Stimulated activated CD8-positive, alpha-beta memory T cell treated with anti-CD3 and anti-CD28 coated beads, Interleukin-12 subunit alpha, Interleukin-12 subunit beta, amount 100 ng/mL, for 1 hour (primary cell): ENCODE results near the gene PRKAA1.
"Not testable (repeated sequence)": the region's sequence is repeated elsewhere in the genome, so short reads cannot be mapped to it uniquely, and the experiment has no call there.

Source experiments
- DNase-seq: peaks from one replicate; pipeline ENCODE4 v3.0.0-alpha.2; 2020; ENCODE audit warnings: low read depth

The PRKAA1 gene

DNA sequence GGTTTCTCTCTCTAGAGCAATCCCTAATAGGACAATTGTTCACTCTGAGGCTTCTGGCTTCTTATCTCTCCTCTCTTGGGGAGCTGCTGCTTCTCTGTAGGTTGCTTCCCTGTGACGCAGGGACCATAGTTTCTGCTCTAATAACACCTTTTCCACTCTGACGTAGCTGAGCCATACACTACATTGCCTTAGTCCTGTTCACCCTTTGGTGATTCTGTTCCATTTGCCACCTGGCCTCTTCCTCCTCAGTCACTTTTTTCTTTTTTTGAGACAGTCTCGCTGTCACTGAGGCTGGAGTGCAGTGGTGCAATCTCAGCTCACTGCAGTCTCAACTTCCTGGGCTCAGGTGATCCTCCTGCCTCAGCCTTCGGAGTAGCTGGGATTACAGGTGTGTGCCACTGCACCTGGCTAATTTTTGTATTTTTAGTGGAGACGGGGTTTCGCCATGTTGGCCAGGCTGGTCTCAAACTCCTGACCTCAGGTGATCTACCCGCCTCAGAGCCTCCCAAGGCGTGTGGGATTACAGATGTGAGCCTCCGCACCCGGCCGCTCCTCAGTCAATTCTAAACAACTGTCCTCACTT lies 27.4 kb upstream of the PRKAA1 start:
- DNase-seq, result not testable (repeated sequence)

DNA sequence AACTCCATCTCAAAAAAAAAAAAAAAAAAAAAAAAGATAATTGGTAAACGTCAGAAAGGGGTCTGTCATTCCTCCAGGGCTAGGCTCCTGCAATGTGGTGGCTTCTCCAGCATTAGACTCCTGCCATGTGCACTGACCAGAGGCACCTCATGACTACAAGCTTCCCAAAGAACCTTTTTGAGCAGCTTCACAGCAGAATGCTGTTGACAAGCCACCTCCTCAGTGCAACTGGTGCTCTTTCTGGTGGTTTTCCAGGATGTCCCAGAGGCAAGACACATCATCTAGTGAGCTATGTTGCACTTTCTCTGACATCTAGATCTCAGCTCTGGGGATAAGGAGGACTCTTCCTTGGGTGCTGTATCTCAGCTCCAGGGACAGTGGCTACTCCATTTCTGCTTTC lies 25.3 kb upstream of the PRKAA1 start:
- no peak for DNase-seq

DNA sequence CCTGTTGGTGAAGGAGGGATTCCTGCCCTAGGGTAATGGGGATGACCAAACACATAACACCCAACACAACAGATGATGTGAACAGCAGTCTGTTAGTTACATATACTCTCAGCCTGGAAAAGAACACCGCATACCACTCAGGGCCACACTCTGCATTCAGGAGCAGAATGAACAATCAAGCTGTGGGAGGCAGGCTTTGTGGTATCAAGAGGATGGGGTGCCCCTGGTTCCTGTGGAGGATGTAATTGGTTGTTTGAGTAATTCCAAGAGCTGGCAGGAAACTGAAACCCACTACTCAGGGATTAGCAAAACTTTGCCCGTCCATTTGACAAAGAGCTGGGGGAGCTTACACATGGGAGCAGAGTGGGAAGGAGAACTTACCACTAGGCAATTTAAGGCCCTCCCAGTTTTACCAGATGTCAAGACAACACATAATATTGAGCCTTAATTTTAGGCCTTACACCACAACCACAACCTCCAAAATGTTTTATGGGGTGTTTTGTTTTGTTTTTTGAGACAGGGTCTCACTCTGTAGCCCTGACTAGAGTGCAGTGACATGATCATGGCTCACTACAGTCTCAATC lies 15.6 kb upstream of the PRKAA1 start:
- no peak for DNase-seq

GRCh38 chr5:40812125-40812524 lies 14.0 kb upstream of the PRKAA1 start:
- DNase-seq, result no peak

DNA sequence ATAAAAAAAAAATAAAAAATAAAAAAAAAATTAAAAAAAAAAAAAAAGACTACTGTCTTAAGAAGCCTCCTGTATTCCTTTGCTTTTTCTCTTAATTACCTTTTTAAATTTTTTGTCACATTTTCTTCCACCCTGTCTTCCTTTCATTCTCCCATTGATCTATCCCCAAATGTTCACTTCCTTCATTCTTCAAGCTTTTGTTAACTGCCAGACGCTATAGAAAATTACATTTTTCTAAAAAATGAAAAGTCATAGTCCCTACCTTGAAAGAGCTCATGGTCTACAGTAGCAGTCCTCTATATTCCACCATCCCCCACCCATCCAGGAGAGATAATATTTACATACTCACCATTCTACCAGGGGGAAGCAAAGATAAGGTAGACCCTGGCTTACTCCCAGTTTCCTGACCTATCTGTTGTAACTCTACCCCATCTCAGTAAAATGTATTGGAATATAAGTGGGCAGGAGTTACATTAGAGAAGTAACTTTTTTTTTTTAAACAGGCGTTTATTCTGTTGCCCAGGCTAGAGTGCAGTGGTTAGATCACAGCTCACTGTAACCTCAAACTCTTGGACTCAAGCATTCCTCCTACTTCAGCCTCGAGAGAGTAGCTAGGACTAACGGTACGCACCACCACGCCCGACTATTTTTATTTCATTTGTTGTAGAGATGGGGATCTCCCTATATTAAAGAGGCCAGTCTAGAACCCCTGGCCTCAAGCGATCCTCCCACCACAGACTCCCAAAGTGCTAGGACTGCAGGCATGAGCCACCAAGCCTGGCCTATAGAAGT lies 3.8 kb upstream of the PRKAA1 start:
- no peak for DNase-seq

- DNase-seq, result no peak
Measured at GRCh38 chr5:40799258-40799657, 1.1 kb upstream of the PRKAA1 start.

- DNase-seq, result no peak
Measured at GRCh38 chr5:40798801-40799210, 632 bp upstream of the PRKAA1 start.

GRCh38 chr5:40797273-40798011 lies 732 bp downstream of the PRKAA1 start:
- DNase-seq, result peak; percentile 55

- DNase-seq, result no peak
Measured at GRCh38 chr5:40796487-40796889, 1.7 kb downstream of the PRKAA1 start.

- DNase-seq, result not testable (repeated sequence)
Measured at GRCh38 chr5:40794877-40795276, 3.3 kb downstream of the PRKAA1 start.

- not testable (repeated sequence) for DNase-seq
Measured at GRCh38 chr5:40794340-40794739, 3.8 kb downstream of the PRKAA1 start.

- not testable (repeated sequence) for DNase-seq
Measured at GRCh38 chr5:40792691-40793090, 5.5 kb downstream of the PRKAA1 start.

DNA sequence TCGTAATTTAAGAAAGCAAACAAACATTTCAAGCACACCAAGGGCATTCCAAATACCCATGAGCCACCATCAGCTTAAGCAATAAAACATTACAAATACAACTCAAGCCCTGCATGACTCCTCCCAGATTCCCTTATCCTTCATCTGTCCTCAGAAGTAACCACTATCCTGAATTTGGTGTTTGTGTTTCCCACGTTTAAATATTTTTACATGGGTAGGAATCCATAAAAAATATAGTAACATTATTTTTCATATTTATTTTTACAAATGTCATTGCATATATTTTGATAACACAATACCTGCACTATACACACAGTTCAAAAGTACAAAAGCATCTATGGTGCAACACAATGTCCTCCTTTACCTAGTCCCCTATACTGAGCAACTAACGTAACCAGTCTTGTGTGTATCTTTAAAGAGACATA lies 6.4 kb downstream of the PRKAA1 start:
- no peak for DNase-seq

GRCh38 chr5:40790947-40791593 lies 7.1 kb downstream of the PRKAA1 start:
- no peak for DNase-seq

- not testable (repeated sequence) for DNase-seq
Measured at GRCh38 chr5:40788941-40789340, 9.2 kb downstream of the PRKAA1 start.

GRCh38 chr5:40787986-40788385 lies 10.2 kb downstream of the PRKAA1 start:
- no peak for DNase-seq

DNA sequence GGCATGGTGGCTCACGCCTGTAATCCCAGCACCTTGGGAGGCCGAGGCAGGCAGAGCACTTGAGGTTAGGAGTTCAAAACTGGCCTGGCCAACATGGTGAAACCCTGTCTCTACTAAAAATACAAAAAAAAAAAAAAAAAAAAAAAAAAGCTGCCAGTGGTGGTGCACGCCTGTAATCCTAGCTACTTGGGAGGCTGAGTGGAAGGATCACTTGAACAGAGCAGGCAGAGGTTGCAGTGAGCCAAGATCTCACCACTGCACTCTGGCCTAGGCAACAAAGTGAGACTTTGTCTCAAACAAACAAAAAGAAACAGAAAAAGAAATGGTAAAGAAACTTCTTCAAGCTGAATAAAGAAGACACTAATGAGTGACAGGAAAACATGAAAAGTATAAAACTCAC lies 11.5 kb downstream of the PRKAA1 start:
- not testable (repeated sequence) for DNase-seq

DNA sequence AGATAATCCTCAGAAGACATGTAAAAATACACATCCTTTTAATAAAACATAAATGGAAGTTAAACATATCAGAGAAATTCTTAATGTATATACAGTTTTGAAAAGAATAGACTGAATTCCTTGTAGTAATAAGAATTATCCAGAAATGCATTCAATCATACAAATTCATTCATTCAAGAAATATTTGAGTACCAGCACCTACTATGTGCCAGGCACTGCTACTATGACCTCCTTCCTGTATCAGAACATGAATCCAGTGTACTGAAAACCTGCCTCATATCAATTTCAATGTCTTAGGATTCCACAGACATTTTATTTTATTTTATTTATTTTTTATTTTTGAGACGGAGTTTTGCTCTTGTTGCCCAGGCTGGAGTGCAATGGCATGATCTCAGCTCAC lies 13.3 kb downstream of the PRKAA1 start:
- no peak for DNase-seq

DNA sequence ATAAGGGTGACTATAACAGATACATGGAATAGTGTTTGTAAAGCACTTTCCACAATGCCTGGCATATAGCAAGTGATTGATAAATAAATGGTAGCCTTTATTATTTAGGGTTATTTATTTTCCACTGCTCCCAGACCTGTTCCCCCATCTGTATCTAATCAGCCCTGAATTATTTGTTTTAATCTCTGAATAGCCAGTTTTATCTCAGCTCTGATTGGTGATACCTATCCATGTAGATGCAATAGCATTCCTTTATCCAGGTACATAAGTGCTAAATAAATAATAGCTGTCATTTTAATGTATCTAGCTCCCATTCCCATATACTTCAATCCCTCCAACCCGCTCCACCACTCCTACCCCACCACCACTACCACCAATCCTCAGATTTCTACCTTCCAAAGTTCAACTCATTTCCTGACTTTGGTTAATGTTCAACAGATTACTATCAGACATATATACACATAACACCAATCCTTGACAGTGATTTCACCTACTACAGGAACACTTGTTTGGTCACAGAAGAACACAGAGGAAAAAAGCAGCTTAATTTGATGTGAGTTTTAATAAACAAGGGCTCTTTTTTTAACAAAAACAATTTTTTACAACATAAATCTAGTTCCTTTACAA lies 14.0 kb downstream of the PRKAA1 start:
- DNase-seq, result no peak

DNA sequence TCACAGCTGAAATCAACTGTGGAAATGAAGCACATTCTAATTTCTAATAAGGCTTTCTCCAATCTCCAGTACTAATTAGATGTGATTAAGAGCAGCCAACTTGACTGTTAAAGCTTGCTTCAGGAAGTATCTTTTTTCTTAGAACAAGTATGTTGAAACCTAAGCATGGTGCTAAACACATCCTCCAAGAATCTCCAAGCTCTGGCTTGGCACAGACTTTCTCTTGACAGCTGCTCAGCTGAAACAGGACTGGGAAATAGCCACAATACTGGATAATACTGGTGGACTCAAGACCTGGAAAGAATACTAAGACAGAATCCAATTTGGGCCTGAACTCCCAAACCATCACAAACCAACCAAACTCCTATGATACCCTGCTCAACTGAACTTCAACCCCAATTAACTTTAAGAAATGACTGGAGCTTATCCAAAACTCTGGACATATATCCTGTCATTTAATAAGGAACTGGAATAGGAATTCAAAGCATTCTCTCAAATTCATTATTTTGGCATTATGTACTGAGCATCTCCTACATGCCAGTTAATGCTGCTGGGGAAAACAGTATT lies 16.2 kb downstream of the PRKAA1 start:
- DNase-seq, result no peak

- DNase-seq, result no peak
Measured at GRCh38 chr5:40780858-40781257, 17.3 kb downstream of the PRKAA1 start.
